22Rv1 (cell line): ENCODE data around the gene C2orf80.
"Not testable (repeated sequence)": the region's sequence is repeated elsewhere in the genome, so short reads cannot be mapped to it uniquely, and the experiment has no call there.

Experiments
- H3K27ac ChIP-seq: fragments of 450-650 bp; 2 replicates; pipeline ENCODE4 v1.5.1; 2017
- CTCF ChIP-seq: fragments of 450-650 bp; IDR thresholded peaks from 2 replicates; pipeline ENCODE4 v1.5.1; 2017; ENCODE audit warnings: mild to moderate bottlenecking
- ZFX ChIP-seq: fragments of 450-650 bp; IDR thresholded peaks from 2 replicates; pipeline ENCODE4 v1.6.1; 2017; ENCODE audit warnings: antibody characterized with exemption, borderline replicate concordance

Gene C2orf80

DNA sequence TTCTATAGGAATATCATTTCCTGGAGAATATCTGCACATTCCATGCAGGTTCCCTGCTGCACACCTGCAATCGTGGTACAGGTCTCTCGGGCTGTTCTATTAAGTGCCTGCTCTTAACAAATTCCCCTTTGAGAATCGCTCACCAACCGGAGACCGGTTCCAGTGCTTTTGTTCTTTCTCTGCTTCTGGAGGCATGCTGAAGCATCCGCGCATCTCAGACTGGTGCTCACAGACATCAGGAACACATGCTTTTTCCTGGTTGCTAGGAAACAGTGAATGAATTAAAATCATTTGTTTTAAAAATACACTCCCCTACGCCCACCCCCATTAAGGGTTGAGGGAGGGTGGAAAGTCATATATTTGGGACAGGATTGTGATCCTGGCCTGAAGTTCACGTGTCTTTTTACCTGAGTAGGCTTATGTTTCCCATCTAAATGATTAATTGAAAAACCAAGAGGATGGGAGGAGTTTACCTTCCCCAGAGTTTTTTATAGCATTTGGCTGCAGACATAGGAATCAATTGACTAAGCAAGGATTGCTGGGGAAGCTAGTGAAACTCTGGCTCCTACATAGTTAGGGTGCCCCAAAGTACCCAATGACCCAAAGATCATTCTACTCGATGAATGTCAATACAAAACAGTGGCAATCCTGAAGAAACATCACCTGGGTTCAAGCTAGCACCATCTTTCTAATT, at the start of gene C2orf80:
Gene C2orf80 (minus strand): TSS at position 221 of the 694 bp plus-strand sequence. CDS start 3,044 bp downstream, outside the sequence.
- no peak within 1 kb of the TSS for H3K27ac ChIP-seq

GRCh38 chr2:208235860-208236259, 46.0 kb upstream of the C2orf80 start:
- no peak overlapping the region for H3K27ac ChIP-seq
- no peak for TF ChIP-seq CTCF

More for the DNA sequence above, at the start of gene C2orf80:
- TF ChIP-seq ZFX: no peak
- no peak for TF ChIP-seq CTCF

DNA sequence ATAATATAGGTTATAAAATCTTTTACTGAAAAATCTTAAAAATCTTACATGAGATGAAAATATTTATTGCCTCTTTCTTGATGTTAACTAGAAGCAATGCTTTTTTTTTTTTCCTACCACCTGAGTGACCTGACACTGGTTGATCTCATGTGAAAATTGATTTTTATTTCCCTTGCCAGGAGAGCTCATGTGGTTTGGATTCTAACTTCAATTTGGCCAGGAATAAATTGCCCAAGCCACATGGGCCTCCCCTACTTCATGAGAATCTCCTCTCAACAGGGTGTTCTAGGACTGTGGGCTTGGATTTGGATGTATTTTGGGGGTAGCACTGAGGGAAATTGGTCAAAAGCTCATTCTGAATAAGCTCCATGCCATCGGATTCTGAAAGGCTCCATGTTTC, 45.0 kb upstream of the C2orf80 start:
- no peak overlapping the region for H3K27ac ChIP-seq
- TF ChIP-seq ZFX: no peak
- TF ChIP-seq CTCF: no peak

DNA sequence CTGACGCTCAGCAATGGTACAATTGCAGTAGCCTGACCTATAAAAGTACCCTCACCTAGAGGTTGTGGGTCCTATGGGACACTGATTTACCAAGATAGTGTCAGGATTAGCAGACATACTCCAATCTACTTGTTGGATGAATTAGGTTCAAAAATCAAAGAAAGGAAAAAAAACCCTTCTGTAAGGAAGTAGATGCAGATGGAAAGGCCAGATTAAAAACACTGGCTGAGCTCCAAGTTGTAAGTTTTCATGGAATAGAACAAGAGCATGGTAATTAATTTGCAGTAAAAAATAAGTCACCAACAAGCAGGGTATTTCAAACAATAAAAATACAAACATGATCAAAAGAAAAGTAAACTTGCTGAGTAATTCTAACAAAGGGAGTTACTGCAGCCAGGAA, 38.6 kb upstream of the C2orf80 start:
- H3K27ac ChIP-seq: no peak overlapping the region
- TF ChIP-seq ZFX (no peak), CTCF (no peak)

GRCh38 chr2:208227581-208228232, 37.9 kb upstream of the C2orf80 start:
- no peak overlapping the region for H3K27ac ChIP-seq
- TF ChIP-seq CTCF (no peak), ZFX (no peak)

- H3K27ac ChIP-seq: no peak overlapping the region
- TF ChIP-seq ZFX (no peak), CTCF (no peak)
These were observed 35.0 kb upstream of the C2orf80 start for GRCh38 chr2:208224802-208225201.

DNA sequence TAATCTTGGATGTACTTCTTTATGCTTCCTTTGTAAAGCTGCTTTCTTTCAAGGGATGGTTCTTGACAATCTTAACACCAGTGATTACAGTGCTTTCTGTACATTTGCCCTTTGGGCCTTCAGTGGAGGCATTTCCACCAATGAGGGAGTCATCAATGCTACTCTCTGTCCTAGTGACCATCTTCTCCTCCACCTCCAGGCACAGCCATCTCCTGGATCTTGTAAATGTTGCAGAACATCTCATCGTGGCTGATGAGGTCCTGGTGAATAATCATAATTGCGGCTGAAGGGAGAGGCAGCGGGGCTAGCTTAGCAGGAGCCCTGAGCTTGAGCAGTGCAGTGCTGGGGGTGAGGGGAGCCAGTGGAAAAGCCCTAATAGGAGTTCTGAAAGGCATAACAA, 32.5 kb upstream of the C2orf80 start:
- no peak overlapping the region for H3K27ac ChIP-seq
- TF ChIP-seq CTCF: no peak
- no peak for TF ChIP-seq ZFX

GRCh38 chr2:208221873-208222272, 32.0 kb upstream of the C2orf80 start:
- H3K27ac ChIP-seq: not testable (repeated sequence)
